ENCODE data around the gene COX4I1.
"Not testable (repeated sequence)": the region's sequence is repeated elsewhere in the genome, so short reads cannot be mapped to it uniquely, and the experiment has no call there.

Gene COX4I1

GRCh38 chr16:85836706-85837582, 37.4 kb downstream of the COX4I1 start:
- in situ Hi-C loops (cut with MboI; ENCODE audit: low sequenced_read_pairs, unreplicated experiment) = no loop called here

GRCh38 chr16:85837654-85838053, 38.2 kb downstream of the COX4I1 start:
- DNase-seq (ENCODE audit: low spot score); in situ Hi-C loops (cut with MboI; ENCODE audit: low sequenced_read_pairs, unreplicated experiment): not testable (repeated sequence)

More at GRCh38 chr16:85836706-85837582, 37.4 kb downstream of the COX4I1 start:
- no peak for TF ChIP-seq CTCF (IDR thresholded peaks at IDR 0.05; ENCODE audit: borderline replicate concordance, control extremely low read depth, extremely low read depth, insufficient read depth, missing control alignments)
- no peak for DNase-seq (ENCODE audit: low spot score)

GRCh38 chr16:85838381-85838780, 38.9 kb downstream of the COX4I1 start:
- in situ Hi-C loops (cut with MboI; ENCODE audit: low sequenced_read_pairs, unreplicated experiment) = no loop called here
- no peak for DNase-seq (ENCODE audit: low spot score)
- TF ChIP-seq CTCF (IDR thresholded peaks at IDR 0.05; ENCODE audit: borderline replicate concordance, control extremely low read depth, extremely low read depth, insufficient read depth, missing control alignments) = no peak

GRCh38 chr16:85838876-85839585, 39.5 kb downstream of the COX4I1 start:
- no peak for TF ChIP-seq CTCF (IDR thresholded peaks at IDR 0.05; ENCODE audit: borderline replicate concordance, control extremely low read depth, extremely low read depth, insufficient read depth, missing control alignments)
- in situ Hi-C loops (cut with MboI; ENCODE audit: low sequenced_read_pairs, unreplicated experiment) = no loop called here
- DNase-seq (ENCODE audit: low spot score) = no peak

- in situ Hi-C loops (cut with MboI; ENCODE audit: low sequenced_read_pairs, unreplicated experiment) = no loop called here
- DNase-seq (ENCODE audit: low spot score) = no peak
- TF ChIP-seq CTCF (IDR thresholded peaks at IDR 0.05; ENCODE audit: borderline replicate concordance, control extremely low read depth, extremely low read depth, insufficient read depth, missing control alignments) = no peak
These were observed 40.3 kb downstream of the COX4I1 start for GRCh38 chr16:85839681-85840240.

GRCh38 chr16:85840395-85840794, 40.9 kb downstream of the COX4I1 start:
- no peak for TF ChIP-seq CTCF (IDR thresholded peaks at IDR 0.05; ENCODE audit: borderline replicate concordance, control extremely low read depth, extremely low read depth, insufficient read depth, missing control alignments)
- in situ Hi-C loops (cut with MboI; ENCODE audit: low sequenced_read_pairs, unreplicated experiment) = no loop called here
- DNase-seq (ENCODE audit: low spot score) = no peak

- no peak for TF ChIP-seq CTCF (IDR thresholded peaks at IDR 0.05; ENCODE audit: borderline replicate concordance, control extremely low read depth, extremely low read depth, insufficient read depth, missing control alignments)
These were observed 41.3 kb downstream of the COX4I1 start for GRCh38 chr16:85840801-85841200.

More at GRCh38 chr16:85840801-85841200, 41.3 kb downstream of the COX4I1 start:
- in situ Hi-C loops (cut with MboI; ENCODE audit: low sequenced_read_pairs, unreplicated experiment) = no loop called here
- no peak for DNase-seq (ENCODE audit: low spot score)

Measured in GM13976 (cell line).